ENCODE data around the gene MT1G.

DNA sequence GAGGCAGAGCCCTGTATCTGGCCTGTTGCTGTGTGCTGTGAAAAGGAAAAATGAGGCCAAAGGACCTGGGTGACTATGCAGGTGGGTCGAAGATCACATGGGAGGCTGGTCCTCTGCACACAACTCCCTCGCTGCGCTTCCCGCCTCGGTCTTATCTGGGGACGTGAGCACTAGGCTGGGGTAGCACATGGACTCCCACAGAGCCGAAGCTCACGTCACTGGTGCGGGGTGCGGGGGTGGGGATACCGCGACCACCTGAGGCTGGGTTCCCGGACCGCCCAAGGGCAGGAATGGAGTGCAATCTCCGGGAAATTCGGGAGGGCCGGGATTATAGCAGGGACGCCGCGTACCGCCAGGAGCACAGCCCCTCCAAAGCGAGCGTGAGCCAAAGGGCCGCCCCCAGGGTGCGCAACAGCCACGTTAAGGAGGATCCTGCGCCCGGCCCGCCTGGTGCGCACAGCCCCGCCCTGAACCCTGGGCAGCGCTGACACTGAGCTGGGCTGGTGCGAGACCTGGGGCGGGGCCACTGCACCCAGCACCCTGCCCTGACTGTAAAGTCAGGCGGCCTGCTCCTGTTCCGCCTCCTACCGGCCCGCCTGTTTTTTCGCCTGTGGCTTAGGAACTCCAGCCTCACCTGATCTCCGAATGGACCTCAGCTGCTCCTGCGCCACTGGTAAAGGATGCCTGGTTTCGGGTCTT, 24.6 kb downstream of the MT1G start:
- TF ChIP-seq, protein P1, sequence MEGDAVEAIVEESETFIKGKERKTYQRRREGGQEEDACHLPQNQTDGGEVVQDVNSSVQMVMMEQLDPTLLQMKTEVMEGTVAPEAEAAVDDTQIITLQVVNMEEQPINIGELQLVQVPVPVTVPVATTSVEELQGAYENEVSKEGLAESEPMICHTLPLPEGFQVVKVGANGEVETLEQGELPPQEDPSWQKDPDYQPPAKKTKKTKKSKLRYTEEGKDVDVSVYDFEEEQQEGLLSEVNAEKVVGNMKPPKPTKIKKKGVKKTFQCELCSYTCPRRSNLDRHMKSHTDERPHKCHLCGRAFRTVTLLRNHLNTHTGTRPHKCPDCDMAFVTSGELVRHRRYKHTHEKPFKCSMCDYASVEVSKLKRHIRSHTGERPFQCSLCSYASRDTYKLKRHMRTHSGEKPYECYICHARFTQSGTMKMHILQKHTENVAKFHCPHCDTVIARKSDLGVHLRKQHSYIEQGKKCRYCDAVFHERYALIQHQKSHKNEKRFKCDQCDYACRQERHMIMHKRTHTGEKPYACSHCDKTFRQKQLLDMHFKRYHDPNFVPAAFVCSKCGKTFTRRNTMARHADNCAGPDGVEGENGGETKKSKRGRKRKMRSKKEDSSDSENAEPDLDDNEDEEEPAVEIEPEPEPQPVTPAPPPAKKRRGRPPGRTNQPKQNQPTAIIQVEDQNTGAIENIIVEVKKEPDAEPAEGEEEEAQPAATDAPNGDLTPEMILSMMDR (conservative IDR thresholded peaks at IDR 0.05; ENCODE audit: low read length), result peak; percentile 12; the same call in 1 of the 2 replicates
- no peak for TF ChIP-seq EZH2phosphoT487 (IDR thresholded peaks at IDR 0.05; ENCODE audit: borderline replicate concordance)

Data from Loucy (cell line).